Measurements from ENCODE around the gene ST3GAL2.

The ST3GAL2 gene

DNA sequence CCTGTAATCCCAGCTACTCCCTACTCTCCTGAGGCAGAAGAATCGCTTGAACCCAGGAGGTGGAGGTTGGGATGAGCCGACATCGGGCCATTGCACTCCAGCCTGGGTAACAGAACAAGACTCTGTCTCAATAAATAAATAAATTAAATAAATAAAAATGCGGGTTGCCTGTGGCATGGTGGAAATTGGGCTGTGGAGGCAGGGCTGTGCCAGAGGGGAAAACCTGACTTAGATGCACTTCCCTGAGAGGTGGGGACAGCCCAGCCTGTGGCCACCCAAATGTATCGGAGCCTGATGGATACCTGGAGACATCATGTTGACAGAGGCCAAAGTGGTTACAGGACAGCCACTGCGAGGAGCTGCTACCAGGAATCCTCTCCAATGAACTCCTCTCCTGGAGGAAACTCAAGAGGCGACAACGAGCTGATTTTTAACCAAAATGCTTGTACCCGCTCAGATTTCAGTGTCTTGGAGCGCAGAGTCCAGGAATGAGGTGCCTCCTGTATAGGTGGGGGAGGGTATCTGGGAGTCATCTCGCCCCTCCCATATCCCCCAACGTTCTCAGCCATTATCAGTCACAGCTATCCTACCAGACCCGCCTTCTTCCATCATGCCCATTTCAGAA, 59.9 kb downstream of the ST3GAL2 start:
- TF ChIP-seq GATA3 (IDR thresholded peaks at IDR 0.05; ENCODE audit: low read depth, low read length), result no peak
- TF ChIP-seq GATA2 (IDR thresholded peaks at IDR 0.05; ENCODE audit: low read depth, low read length), result no peak

DNA sequence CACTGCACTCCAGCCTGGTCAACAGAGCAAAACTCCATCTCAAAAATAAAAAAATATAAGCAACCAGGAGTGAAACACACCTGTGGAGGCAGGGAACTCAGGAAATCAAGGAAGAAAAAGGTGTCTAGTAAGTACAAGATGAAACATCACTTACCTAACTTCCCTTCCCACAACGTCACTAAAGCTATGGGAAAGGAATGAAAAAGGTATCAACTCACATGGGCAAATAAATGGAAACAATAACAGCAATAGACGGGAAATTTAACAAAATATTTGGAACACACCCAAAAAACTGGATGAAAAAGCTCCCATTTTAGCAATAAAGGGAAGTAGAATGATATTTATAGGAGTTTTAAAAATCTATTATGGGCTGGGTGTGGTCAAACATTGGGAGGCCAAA, 61.1 kb downstream of the ST3GAL2 start:
- TF ChIP-seq GATA3 (IDR thresholded peaks at IDR 0.05; ENCODE audit: low read depth, low read length) (no peak), GATA2 (IDR thresholded peaks at IDR 0.05; ENCODE audit: low read depth, low read length) (no peak)

DNA sequence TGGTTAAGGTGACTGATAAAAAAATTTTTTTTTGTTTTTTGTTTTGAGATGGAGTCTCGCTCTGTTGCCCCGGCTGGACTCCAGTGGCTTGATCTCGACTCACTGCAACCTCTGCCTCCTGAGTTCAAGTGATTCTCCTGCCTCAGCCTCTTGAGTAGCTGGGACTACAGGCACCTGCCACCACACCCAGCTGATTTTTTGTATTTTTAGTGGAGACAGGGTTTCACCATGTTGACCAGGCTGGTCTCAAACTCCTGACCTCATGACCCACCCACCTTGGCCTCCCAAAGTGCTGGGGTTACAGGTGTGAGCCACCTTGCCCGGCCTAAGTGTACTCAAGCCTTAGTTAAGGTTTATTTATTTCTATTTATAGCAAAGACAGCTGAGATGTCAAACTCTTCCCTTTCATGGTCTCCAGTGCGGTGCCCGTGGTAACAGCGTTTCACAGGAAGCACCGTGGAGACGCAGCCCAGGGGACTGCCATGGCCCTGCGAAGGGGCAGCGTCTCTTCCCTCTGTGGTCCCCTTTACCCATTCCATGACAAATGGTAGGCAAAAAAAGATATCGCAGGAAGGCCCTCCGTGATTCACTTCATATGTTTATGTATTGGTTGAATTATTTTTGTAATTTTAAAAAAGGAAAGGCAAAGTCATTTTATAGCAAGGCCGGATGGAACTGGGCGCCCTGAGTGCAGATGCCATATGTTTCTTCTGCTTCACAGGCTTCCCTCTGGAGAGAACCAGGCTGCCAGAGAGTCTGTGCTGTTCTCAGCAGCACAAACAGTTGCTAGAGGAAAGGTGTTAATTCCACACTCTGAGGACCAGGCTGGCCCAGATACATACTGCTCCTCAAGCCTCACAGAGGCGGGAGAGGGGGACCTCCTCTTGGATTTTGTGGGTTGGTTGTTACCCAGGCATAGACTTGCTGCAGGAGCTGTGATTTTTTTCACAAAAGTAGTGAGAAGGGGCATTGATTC, 63.0 kb downstream of the ST3GAL2 start:
- TF ChIP-seq GATA2 (IDR thresholded peaks at IDR 0.05; ENCODE audit: low read depth, low read length), result no peak
- TF ChIP-seq GATA3 (IDR thresholded peaks at IDR 0.05; ENCODE audit: low read depth, low read length), result no peak

DNA sequence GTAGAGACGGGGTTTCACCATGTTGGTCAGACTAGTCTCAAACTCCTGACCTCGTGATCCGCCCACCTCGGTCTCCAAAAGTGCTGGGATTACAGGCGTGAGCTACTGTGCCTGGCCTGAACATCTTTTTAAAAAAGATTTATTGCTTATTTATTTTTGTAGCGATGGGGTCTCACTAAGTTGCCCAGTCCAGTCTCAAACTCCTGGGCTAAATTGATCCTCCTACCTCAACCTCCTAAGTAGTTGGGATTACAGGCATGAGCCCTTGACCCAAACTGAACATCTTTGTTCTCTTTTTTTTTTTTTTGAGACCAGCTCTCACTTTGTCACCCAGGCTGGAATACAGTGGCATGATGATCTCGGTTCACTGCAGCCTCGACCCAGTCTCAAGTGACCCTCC, 64.7 kb downstream of the ST3GAL2 start:
- TF ChIP-seq GATA3 (IDR thresholded peaks at IDR 0.05; ENCODE audit: low read depth, low read length) (no peak), GATA2 (IDR thresholded peaks at IDR 0.05; ENCODE audit: low read depth, low read length) (no peak)

DNA sequence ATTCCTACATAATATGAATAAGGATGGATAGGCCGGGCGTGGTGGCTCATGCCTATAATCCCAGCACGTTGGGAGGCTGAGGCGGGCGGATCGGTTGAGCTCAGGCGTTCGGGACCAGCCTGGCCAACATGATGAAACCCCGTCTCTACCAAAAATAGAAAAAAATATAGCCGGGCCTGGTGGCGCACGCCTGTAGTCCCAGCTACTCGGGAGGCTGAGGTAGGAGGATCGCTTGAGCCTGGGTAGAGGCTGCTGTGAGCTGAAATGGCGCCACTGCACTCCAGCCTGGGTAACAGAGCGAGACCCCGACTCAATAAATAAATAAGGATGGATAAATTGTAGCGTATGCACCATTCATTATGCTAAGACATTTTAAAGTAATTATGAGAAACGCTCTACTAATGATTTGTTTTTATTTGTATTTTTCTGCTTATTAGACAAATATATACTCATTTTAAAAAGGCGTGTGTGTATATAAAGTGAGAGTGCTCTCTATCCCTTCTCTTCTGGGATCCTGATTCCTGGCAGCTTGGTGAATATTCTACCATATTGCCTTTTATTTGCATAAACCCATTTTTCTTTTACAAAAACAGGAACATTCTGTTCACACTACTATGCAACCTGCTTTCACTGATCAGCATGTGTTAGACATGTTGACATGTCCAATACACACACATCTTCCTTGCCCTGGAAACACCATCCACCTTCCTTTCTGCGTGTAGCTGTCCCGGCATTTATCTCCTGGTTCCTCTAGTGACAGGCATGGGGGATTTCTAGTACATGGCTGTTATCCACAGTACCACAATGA, 65.8 kb downstream of the ST3GAL2 start:
- TF ChIP-seq GATA2 (IDR thresholded peaks at IDR 0.05; ENCODE audit: low read depth, low read length), result no peak
- TF ChIP-seq GATA3 (IDR thresholded peaks at IDR 0.05; ENCODE audit: low read depth, low read length), result no peak

DNA sequence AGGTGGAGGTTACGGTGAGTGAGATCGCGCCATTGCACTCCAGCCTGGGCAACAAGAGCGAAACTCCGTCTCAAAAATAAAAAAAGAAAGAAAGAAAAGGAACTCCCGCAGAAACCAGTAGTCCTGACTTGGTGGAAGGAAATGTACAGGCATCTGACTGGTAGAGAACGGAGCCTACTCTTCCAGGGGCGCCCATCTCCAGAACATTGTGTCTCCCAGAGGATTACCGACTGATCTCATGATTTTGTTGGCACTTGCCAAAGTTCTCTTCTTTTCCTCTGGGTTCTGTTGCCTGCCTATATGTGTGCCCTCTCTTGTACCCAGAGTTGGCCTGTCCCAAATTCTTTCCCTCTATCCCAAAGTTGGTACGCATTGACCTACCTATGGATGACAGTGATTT, 68.0 kb downstream of the ST3GAL2 start:
- no peak for TF ChIP-seq GATA3 (IDR thresholded peaks at IDR 0.05; ENCODE audit: low read depth, low read length)
- no peak for TF ChIP-seq GATA2 (IDR thresholded peaks at IDR 0.05; ENCODE audit: low read depth, low read length)

DNA sequence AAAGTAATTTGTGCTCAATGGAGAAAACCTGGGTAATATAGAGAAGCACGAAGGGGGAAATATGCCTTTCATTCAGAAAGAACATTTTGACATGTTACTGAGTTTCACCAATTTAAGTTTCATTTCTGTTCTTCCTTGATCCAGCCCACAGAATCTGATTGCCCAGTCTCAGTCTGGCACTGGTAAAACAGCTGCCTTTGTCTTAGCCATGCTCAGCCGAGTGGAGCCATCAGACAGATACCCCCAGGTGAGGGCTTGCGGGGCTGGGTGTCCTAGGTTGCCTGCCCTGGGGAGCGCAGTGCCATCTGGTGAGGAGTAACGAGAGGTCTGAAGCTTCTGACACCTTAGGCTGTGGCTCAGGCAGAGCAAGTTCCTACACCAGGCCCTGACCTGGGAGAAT, 74.5 kb downstream of the ST3GAL2 start:
- TF ChIP-seq GATA2 (IDR thresholded peaks at IDR 0.05; ENCODE audit: low read depth, low read length) (no peak), GATA3 (IDR thresholded peaks at IDR 0.05; ENCODE audit: low read depth, low read length) (no peak)

DNA sequence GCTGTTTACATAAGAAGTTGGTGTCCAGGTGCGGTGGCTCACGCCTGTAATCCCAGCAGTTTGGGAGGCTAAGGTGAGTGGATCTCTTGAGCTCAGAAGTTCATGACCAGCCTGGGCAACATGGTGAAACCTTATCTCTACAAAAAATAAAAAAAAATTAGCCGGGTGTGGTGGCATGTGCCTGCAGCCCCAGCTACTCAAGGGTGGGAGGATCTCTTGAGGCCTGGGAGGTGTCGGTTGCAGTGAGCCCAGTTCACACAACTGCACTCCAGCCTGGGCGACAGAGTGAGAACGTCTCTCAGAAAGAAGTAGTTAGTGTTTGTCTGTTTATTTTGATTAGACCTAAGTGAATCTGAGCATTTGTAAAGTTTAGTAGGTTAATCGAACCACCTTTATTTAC, 79.3 kb downstream of the ST3GAL2 start:
- TF ChIP-seq GATA2 (IDR thresholded peaks at IDR 0.05; ENCODE audit: low read depth, low read length) (no peak), GATA3 (IDR thresholded peaks at IDR 0.05; ENCODE audit: low read depth, low read length) (no peak)

DNA sequence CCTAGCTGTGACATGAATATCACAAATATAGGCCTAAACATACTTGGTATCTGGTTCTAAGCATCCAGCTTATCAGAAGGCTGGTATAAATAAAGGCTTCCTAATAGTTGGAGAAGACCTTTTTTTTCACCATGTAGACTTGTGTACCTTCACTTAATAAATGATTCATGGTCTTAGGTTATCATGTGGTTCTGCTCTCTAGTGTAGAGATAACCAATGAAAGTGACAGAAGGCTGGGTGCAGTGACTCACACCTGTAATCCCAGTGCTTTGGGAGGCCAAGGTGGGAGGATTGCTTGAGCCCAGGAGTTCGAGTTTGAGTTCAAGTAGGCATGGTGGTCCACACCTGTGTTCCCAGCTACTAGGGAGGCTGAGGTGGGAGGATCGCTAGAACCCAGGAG, 89.1 kb downstream of the ST3GAL2 start:
- no peak for TF ChIP-seq GATA3 (IDR thresholded peaks at IDR 0.05; ENCODE audit: low read depth, low read length)
- no peak for TF ChIP-seq GATA2 (IDR thresholded peaks at IDR 0.05; ENCODE audit: low read depth, low read length)

DNA sequence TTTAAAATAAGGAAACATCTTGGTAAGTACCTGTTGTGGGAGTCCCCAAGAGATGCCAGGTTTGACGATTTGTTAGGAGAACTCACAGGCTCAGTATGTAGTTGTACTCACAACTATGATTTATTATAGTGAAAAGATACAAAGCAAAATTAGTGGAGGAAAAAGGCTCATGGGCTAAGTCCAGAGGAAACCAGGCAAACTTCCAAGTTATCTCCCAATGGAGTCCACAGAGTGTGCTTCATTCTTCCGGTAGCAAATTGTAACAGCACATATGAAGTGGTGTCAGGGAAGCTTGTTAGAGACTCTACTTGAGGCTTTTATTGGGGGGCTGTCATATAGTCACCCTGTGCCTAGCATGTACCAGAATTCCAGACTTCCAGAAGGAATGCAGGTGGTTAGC, 89.9 kb downstream of the ST3GAL2 start:
- TF ChIP-seq GATA2 (IDR thresholded peaks at IDR 0.05; ENCODE audit: low read depth, low read length) (no peak), GATA3 (IDR thresholded peaks at IDR 0.05; ENCODE audit: low read depth, low read length) (no peak)

DNA sequence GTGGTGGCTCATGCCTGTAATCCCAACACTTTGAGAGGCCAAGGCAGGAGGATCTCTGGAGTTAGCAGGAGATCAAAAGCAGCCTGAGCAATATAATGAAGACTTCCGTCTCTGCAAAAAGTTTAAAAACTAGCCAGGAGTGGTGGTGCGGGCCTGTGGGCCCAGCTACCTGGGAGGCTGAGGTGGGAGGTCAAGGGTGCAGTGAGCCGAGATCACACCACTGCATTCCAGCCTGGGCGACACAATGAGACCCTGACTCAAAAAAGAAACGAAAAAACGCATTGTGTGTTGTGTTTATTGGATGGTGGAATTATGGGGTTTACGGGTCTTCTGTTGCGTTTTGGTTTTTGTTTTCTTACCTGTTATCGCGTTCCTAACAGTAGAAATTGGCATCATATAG, 93.1 kb downstream of the ST3GAL2 start:
- TF ChIP-seq GATA2 (IDR thresholded peaks at IDR 0.05; ENCODE audit: low read depth, low read length) (no peak), GATA3 (IDR thresholded peaks at IDR 0.05; ENCODE audit: low read depth, low read length) (no peak)

DNA sequence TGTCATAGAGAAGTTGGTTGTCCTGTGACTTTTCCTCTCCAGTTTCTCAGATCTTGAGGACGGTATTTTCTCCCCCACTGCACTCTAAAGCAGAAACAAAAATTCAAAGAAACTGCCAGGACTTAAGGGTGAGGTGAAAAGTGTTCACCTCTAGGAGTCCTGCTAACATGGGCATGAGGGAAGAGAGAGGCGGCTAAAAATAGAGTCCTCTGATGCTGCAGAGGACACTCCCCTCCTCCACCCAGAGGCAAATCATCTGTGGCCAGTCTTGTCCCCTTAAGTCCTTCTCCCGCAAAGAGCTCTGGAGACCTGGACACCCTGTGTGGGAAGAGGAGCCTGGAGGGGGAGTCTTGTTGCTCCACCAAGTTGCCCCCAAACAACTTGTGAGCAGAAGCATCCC, 96.9 kb downstream of the ST3GAL2 start:
- no peak for TF ChIP-seq GATA2 (IDR thresholded peaks at IDR 0.05; ENCODE audit: low read depth, low read length)
- TF ChIP-seq GATA3 (IDR thresholded peaks at IDR 0.05; ENCODE audit: low read depth, low read length), result no peak

DNA sequence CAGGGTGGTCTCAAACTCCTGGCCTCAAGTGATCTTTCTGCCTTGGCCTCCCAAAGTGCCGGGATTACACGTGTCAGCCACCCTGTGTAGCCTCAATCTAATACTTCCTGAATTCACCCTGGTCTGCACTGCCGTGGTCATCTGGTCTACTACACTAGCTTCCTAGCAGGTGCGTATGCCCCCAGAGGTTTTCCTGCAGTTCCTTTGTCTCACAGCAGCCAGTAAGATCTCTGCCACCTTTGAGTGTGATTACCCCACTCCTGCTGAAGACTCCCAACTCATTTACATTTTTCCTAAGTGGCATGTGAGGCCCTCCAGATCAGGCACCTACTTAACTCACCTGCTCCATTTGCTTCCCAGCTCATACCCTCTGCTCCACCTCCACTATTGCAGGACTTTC, 97.3 kb downstream of the ST3GAL2 start:
- TF ChIP-seq GATA3 (IDR thresholded peaks at IDR 0.05; ENCODE audit: low read depth, low read length) (no peak), GATA2 (IDR thresholded peaks at IDR 0.05; ENCODE audit: low read depth, low read length) (no peak)

DNA sequence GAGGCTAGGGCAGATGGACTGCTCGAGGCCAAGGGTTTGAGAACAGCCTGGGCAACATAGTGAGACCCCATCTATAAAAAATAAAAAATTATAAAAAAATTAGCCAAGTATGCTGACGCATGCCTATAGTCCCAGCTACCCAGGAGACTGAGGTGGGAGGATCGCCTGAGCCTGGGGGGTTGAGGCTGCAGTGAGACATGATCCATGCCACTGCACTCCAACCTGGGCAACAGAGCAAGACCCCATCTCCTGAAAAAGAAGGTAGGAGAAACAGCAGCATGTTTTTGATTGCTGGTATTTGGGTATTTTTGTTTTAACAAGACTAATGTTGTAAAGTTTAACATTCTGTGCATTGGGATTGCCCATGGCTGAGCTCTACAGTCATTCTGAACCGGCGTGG, 101.1 kb downstream of the ST3GAL2 start:
- TF ChIP-seq GATA2 (IDR thresholded peaks at IDR 0.05; ENCODE audit: low read depth, low read length) (no peak), GATA3 (IDR thresholded peaks at IDR 0.05; ENCODE audit: low read depth, low read length) (no peak)
